ENCODE measurements around the gene INPP5F. TPM values are rescaled to one million over a fixed set of nuclear protein-coding genes. Genes with fewer than 3 reads are reported as not detected.

Gene INPP5F
- total and polyA plus RNA-seq, 12 donors, result 4.0 to 13.3 (median 6.4) TPM

GRCh38 chr10:119858063-119858462 lies 132.2 kb downstream of the INPP5F start:
- Histone ChIP-seq H3K4me1 (peaks cover 0 to 14% (median 11%) of the 10 kb centered on the region in 9 donors), H3K9me3 (no peaks in the 10 kb centered on the region), H3K27me3 (no peaks in the 10 kb centered on the region), H3K36me3 (peaks cover 0 to 58% (median 18%) of the 10 kb centered on the region in 9 donors), H3K27ac (no peak overlapping the region), H3K4me3 (no peak overlapping the region)
- TF ChIP-seq CTCF (IDR thresholded peaks at IDR 0.05), result no peak
- intact Hi-C loops (cut with DNase I), result loop anchor here in 9 of 10 donors (2.0 to 10.0 kb wide), 9 partner anchors 67 to 253 kb away; no protein-coding TSS in a partner anchor
- no peak for ATAC-seq
- DNase-seq, result no peak
- WGBS, 2 donors, result 83 to 86% methylated on average over 1 of the region's 1 CpG

GRCh38 chr10:119859420-119860258 lies 133.8 kb downstream of the INPP5F start:
- intact Hi-C loops (cut with DNase I), result loop anchor here (1.0 to 10.0 kb wide), 12 partner anchors 65 to 255 kb away; no protein-coding TSS in a partner anchor
- peak; percentile 38 to 75 (median 68) for TF ChIP-seq CTCF (IDR thresholded peaks at IDR 0.05)
- Histone ChIP-seq H3K27ac (no peak overlapping the region), H3K27me3 (no peaks in the 10 kb centered on the region), H3K4me1 (peaks cover 0 to 14% (median 11%) of the 10 kb centered on the region in 9 donors), H3K36me3 (peaks cover 0 to 43% (median 7%) of the 10 kb centered on the region in 9 donors), H3K9me3 (peaks cover 0 to 13% (median 0%) of the 10 kb centered on the region in 11 donors), H3K4me3 (no peak overlapping the region)
- ATAC-seq (no peak), DNase-seq (no peak)
- WGBS, 2 donors, result 81 to 86% methylated on average over 1 of the region's 1 CpG

- Histone ChIP-seq H3K27ac (no peak overlapping the region), H3K36me3 (peaks cover 0 to 29% (median 7%) of the 10 kb centered on the region in 9 donors), H3K4me3 (no peak overlapping the region), H3K27me3 (no peaks in the 10 kb centered on the region), H3K4me1 (peaks cover 0 to 14% (median 11%) of the 10 kb centered on the region in 9 donors), H3K9me3 (peaks cover 0 to 16% (median 0%) of the 10 kb centered on the region in 11 donors)
- TF ChIP-seq CTCF (IDR thresholded peaks at IDR 0.05), result no peak
- ATAC-seq, result no peak
- DNase-seq, result no peak
- 76 to 82% methylated on average over 7 of the region's 7 CpGs for WGBS, 2 donors
- intact Hi-C loops (cut with DNase I), result loop anchor here in 6 of 10 donors (1.0 to 10.0 kb wide), 7 partner anchors 109 to 256 kb away; no protein-coding TSS in a partner anchor
Measured at GRCh38 chr10:119860866-119861607, 135.2 kb downstream of the INPP5F start.

- Histone ChIP-seq H3K4me3 (no peak overlapping the region), H3K36me3 (peaks cover 0 to 14% (median 0%) of the 10 kb centered on the region in 9 donors), H3K27me3 (no peaks in the 10 kb centered on the region), H3K9me3 (peaks cover 0 to 16% (median 0%) of the 10 kb centered on the region in 11 donors), H3K4me1 (peaks cover 0 to 22% (median 14%) of the 10 kb centered on the region in 9 donors), H3K27ac (no peak overlapping the region)
- intact Hi-C loops (cut with DNase I), result loop anchor here in 5 of 10 donors (5.0 to 10.0 kb wide), 6 partner anchors 110 to 258 kb away; no protein-coding TSS in a partner anchor
- DNase-seq, result no peak
- no peak for ATAC-seq
- TF ChIP-seq CTCF (IDR thresholded peaks at IDR 0.05), result no peak
- 75 to 84% methylated on average over 1 of the region's 1 CpG for WGBS, 2 donors
Measured at GRCh38 chr10:119862524-119862923, 136.7 kb downstream of the INPP5F start.
